Gastroesophageal sphincter (tissue), 3 donors: ENCODE data around the gene MEIS2.

ENCODE experiments used
- CTCF ChIP-seq, 4 experiments: fragments of 200-600 bp in 2 of 4; fragments of 450-650 bp in 2 of 4; sonication (generic) in 1 of 4; IDR thresholded peaks; one replicate each; pipeline ENCODE4 v1.5.1; 2017 to 2019; ENCODE audit warnings: antibody characterized with exemption in 4 of 4, mild to moderate bottlenecking in 2 of 4, moderate library complexity in 2 of 4
- EP300 ChIP-seq: sonication (generic); formaldehyde crosslinking; IDR thresholded peaks from one replicate; pipeline ENCODE4 v1.6.1; 2017; ENCODE audit warnings: antibody characterized with exemption, mild to moderate bottlenecking
- POLR2A ChIP-seq, 2 donors: fragments of 450-650 bp; IDR thresholded peaks; one replicate each; pipeline ENCODE4 v1.6.1; 2017; ENCODE audit warnings: antibody characterized with exemption in 2 of 2, mild to moderate bottlenecking in 2 of 2, moderate library complexity in 1 of 2
- POLR2AphosphoS5 ChIP-seq: sonication (generic); formaldehyde crosslinking; IDR thresholded peaks from one replicate; pipeline ENCODE4 v1.6.1; 2017; ENCODE audit warnings: antibody characterized with exemption

- TF ChIP-seq CTCF (IDR thresholded peaks at IDR 0.05) (no peak), EP300 (no peak), POLR2A (IDR thresholded peaks at IDR 0.05) (no peak), POLR2AphosphoS5 (no peak)
These were observed 91.1 kb downstream of the MEIS2 start for GRCh38 chr15:37009288-37009687.
